GM18517 (cell line): ENCODE data around the gene SERPINB1.
"Not testable (repeated sequence)": the region's sequence is repeated elsewhere in the genome, so short reads cannot be mapped to it uniquely, and the experiment has no call there.

Experiments
- ATAC-seq: cut with Tn5 transposase; IDR thresholded peaks from one replicate; pipeline ENCODE4 v1.9.1; 2021; ENCODE audit warnings: mild to moderate bottlenecking, moderate library complexity; ENCODE audit not compliant: unreplicated experiment

Gene SERPINB1

DNA sequence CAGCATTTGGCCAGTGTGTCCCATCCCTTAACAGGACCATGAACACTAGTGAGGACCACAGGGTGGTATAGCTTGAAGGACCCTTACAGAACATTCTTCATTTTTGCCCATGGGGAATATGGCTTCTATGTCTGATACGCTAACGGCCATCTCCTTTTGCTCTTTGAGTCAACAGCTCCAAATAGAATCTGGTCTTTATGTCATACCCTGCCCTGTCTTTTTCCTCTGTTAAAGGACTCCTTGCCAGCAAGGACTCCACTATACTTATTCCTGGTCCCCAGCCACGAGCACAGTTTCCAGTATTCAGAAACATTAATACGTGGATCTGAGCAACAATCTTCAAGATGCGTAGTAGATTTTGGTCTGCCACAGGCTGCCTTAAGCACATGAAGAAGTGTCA is 22.5 kb downstream of the SERPINB1 start:
- no peak for ATAC-seq

DNA sequence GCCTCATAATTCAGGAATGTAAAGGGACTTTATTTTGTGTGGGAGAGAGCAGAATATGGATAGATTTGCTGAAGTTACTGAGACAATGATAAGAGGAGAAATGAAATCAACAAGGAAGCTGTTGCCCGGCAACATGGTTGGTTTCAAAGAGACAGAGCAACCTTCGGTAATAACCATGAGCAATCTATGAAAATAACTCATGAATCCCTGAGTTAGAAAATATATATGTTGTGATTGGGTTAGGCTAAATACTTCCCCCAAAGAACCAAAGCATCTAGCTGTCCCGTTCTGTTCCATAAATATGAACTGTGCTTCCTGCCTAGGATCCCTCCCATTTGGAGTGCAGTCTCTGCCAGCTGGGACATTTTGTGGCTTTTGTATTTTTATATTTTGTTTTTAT is 23.1 kb downstream of the SERPINB1 start:
- no peak for ATAC-seq

GRCh38 chr6:2817903-2818443 is 23.7 kb downstream of the SERPINB1 start:
- ATAC-seq = no peak

- ATAC-seq = no peak
Observed at GRCh38 chr6:2816158-2816557, 25.5 kb downstream of the SERPINB1 start.

DNA sequence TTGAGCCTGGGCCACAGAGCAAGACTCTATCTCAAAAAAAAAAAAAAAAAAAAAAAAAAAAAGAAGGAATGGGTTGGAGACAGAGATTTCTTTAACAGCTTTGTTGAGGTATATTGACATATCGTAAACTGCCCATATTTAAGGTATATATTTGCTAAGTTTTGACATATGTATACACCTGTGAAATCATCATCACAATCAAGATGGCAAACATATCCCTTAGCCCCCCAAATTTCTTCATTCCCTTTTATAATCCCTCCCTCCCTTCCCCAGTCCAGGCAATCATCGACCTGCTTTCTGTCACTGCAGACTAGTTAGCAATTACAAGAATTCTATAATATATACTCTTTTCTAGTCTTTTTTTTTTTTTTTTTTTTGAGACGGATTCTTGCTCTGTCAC is 29.0 kb downstream of the SERPINB1 start:
- no peak for ATAC-seq

- ATAC-seq = no peak
Observed at GRCh38 chr6:2810092-2810671, 31.5 kb downstream of the SERPINB1 start.

- ATAC-seq = no peak
Observed at GRCh38 chr6:2809015-2809414, 32.6 kb downstream of the SERPINB1 start.

DNA sequence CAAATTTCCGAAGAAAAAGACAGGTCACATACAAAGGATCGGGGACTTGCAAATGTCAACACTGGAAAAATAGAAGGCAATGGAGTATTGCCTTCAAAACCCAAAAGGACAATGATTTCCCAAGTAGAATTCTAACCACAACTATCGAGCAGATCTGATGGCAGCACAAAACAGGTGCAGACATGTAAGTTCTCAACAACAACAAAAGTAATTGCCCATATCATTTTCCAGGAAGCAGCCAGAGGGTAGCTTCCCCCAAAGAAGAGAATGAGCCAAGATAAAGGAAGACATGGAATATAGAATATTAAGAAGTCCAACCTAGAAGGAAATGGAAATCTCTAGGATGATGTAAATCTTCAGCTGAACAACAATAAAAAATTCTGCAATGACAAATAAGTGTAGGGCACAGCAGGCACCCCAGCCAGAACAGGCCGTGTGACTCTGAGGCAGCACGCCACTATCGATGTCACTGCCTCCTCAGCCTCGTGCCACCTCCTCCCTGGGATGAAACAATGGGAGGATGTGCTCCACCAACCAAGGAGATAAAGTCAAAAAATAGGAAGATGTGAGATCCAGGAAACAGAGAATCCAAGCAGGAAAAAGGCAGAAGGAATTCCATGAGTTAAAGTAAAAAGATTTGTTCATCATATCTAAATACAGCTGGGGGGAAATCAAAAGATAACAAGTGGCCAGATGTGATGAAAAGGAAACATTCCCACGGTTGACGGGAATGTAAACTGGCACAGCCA is 34.1 kb downstream of the SERPINB1 start:
- no peak for ATAC-seq

DNA sequence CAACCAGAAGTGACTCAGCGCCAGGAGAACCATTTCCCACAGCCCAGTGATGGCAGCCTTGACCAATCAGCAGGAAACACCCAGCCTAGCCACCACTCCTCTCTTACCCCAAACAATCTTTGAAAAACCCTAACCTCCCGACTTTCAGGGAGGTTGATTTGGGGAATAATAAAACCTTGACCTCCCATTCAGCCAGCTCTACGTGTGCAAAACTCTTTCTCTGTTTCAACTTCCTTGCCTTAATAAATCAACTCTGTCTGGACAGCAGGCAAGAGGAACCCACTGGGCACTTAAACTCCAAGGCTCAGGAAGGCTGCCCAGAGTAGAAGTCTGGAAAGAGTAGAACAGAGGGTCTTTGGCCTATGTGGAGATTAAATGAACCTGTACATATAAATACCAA is 35.0 kb downstream of the SERPINB1 start:
- ATAC-seq = no peak

- no peak for ATAC-seq
Observed at GRCh38 chr6:2805031-2805430, 36.6 kb downstream of the SERPINB1 start.

DNA sequence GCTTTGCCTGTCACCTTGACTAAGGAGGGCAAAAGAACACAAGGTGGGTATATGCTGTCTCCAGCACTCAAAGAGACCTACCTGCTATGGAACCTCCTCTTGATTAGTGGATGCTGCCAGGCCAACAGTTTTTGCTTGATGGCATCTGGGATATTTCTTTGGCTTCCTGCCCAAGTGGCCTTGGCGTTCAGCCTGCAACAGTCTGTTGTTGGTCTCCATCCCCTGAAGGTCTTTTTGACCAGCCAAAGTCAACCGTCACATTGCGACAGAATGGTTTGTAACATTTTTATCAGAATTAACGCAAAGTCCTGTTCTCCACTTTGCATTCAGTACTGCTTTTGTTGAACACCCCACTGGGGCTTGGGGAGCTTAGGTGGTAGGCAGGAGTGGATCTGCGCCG is 37.1 kb downstream of the SERPINB1 start:
- ATAC-seq = no peak

DNA sequence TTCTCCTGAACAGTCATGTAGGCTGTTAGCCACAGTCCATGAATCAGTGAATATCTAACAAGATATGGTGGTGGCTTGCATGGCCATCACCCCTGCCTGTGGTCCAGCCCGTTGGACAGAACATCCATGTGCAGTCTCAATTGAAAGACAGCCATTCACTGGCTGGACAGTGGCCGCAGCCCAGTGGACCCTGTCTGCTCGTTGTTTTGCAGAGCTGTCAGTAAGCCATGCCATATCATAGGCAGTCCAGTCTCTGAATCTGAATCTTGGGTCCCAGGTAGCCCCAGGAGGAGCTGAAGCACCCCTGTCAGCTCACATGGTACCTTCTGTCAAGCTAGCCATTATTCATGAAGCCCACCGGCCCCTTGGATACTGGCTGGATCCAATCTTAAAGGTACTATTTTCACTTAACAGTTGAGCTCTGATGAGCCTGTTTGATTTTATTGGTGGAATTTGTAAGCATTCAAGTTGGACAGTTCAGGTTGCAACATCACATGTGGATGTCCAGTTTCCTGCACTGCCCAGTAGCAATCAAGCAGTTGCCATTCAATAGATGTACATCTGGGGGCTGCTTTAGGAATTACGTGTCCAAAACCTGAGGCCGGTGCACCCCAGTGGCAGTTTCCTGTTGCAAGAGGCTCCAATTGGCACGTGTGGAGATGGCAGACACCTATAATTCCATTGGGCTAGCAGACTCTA is 37.8 kb downstream of the SERPINB1 start:
- ATAC-seq = no peak

GRCh38 chr6:2802521-2803060 is 39.1 kb downstream of the SERPINB1 start:
- ATAC-seq = no peak

DNA sequence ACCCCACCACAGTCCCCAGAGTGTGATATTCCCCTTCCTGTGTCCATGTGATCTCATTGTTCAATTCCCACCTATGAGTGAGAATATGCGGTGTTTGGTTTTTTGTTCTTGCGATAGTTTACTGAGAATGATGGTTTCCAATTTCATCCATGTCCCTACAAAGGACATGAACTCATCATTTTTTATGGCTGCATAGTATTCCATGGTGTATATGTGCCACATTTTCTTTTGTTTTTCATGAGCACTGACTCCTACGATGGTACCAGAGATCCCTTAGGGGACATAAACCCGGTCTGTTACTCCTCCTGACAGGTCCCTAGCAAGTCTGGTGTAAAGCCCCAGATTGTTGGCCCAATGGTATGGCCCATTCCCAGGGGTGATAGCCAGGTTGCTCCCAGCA is 40.0 kb downstream of the SERPINB1 start:
- ATAC-seq = not testable (repeated sequence)

- no peak for ATAC-seq
Observed at GRCh38 chr6:2800552-2801316, 40.9 kb downstream of the SERPINB1 start.

- ATAC-seq = no peak
Observed at GRCh38 chr6:2799936-2800527, 41.6 kb downstream of the SERPINB1 start.

GRCh38 chr6:2798586-2799134 is 43.0 kb downstream of the SERPINB1 start:
- no peak for ATAC-seq

GRCh38 chr6:2797564-2798031 is 44.1 kb downstream of the SERPINB1 start:
- no peak for ATAC-seq

GRCh38 chr6:2796861-2797260 is 44.8 kb downstream of the SERPINB1 start:
- ATAC-seq = no peak

- ATAC-seq = no peak
Observed at GRCh38 chr6:2795956-2796355, 45.7 kb downstream of the SERPINB1 start.
